Measurements from ENCODE around the gene AKAP17A.
"Not testable (repeated sequence)": the region's sequence is repeated elsewhere in the genome, so short reads cannot be mapped to it uniquely, and the experiment has no call there.

AKAP17A gene, protein sequence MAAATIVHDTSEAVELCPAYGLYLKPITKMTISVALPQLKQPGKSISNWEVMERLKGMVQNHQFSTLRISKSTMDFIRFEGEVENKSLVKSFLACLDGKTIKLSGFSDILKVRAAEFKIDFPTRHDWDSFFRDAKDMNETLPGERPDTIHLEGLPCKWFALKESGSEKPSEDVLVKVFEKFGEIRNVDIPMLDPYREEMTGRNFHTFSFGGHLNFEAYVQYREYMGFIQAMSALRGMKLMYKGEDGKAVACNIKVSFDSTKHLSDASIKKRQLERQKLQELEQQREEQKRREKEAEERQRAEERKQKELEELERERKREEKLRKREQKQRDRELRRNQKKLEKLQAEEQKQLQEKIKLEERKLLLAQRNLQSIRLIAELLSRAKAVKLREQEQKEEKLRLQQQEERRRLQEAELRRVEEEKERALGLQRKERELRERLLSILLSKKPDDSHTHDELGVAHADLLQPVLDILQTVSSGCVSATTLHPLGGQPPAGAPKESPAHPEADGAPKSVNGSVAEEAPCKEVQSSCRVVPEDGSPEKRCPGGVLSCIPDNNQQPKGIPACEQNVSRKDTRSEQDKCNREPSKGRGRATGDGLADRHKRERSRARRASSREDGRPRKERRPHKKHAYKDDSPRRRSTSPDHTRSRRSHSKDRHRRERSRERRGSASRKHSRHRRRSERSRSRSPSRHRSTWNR

DNA sequence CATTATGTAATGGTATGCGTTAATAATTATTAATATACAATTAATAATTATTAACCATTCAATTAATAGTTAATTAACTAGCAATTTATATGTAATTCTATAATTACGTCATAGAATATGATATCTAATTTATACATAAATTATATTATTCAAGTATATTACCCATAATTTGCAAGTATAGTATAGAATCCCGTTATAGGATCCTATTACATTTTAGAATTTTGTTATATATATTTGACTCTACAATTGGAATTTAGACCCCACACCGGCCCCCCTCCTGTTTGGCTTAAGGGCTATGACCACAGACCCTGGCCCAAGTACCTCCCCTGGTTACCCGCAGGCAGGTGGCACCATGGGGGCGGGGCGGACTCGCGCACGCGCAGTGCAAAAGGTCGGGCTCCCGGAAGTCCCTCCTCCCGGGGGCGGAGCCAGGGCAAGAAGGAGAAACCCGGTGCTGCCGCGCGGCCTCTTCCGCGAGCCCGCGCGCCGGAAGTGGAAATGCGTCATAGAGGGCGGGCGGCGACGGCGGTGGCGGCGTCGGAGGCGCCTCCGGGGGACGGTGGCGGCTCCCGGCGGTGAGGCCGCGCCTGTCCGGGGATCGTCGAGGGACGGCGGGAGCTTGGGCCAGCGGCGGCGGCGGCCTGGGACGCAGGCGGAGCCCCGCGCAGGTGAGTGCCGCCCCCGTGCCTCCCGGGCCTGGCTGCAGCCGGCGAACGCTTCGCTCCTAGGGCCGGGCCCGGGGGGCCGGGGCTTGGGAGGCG, at the start of gene AKAP17A:
TSS of gene AKAP17A (plus strand) at position 503 of the 761 bp plus-strand sequence. CDS start 1,859 bp downstream, outside the sequence.
- DNase-seq (ENCODE audit: low read depth, low spot score) = peak; percentile 96

DNA sequence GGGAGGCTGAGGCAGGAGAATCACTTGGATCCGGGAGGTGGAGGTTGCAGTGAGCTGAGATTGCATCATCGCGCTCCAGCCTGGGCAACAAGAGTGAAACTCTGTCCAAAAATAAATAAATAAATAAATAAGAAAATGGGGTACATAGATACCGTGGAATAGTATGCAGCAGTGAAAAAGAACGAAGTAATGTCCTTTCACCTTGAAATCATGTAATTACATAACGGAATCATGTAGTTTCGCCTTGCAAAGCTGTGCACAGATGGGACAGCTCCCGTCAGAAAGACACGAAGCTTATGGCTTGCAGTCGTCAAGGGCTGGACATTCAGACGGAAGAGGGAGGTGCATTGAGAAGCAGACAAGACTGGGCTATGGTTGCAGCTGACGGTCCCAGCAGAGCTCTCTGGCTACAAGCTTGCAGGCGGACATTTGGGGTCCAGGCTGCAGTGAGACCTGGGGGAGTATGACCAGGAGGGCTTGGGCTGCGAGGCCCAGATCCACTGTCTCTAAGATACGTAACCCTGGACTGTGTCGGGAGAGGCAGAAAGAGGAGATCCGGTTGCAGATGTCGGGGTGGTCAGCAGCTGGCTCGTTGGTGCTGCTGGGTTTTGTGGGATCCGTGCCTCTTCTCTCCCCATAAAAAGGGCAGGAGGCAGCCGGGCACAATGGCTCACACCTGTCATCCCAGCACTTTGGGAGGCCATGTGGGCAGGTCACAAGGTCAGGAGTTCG, 48.2 kb upstream of the AKAP17A start:
- no peak for DNase-seq (ENCODE audit: low read depth, low spot score)

DNA sequence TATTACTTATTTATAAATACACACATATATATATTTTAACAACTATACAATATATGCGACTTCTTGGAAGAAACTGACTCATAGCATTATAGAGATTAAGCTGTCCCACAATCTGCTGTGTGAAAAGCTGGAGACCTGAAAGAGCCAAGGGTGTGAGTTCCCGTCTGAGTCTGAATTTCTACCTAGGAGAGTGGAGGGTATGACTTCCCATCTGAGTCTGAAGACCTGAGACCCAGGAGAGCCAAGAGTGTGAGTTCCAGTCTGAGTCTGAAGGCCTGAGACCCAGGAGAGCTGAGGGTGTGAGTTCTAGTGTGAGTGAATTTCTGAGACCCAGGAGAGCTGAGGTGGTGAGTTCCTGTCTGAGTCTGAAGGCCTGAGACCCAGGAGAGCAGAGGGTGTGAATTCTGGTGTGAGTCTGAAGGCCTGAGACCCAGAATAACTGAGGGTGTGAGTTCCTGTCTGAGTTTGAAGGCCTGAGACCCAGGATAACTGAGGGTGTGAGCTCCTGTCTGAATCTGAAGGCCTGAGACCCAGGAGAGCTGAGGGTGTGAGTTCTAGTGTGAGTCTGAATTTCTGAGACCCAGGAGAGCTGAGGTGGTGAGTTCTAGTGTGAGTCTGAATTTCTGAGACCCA, 45.5 kb upstream of the AKAP17A start:
- no peak for DNase-seq (ENCODE audit: low read depth, low spot score)

DNA sequence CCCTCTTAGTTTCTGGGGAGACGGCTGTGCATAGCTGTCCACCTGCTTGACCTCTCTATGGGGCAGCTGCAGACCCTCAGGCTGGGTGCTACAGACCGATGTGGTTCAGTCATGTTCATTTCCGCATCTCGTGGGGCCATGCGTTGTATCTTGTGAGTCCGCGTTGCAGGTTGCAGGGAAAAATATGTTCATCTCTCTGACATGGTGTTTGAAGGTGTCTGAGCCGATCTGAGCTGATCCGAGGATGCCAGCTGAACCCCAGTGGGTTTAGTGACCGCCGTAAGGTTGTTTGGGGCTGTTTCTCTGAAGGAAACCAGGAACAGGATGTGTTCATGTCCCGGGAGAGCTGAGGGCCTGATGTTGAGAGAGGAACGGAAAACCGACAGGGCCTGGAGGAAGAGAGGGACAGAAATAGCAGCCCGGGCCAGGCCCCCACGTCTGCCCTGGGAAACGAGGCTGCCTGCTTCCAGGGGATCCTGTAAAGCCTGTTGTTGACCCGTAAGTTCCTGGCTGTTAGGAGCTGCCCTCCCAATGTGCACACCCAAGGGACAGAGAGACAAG, 44.6 kb upstream of the AKAP17A start:
- no peak for DNase-seq (ENCODE audit: low read depth, low spot score)

DNA sequence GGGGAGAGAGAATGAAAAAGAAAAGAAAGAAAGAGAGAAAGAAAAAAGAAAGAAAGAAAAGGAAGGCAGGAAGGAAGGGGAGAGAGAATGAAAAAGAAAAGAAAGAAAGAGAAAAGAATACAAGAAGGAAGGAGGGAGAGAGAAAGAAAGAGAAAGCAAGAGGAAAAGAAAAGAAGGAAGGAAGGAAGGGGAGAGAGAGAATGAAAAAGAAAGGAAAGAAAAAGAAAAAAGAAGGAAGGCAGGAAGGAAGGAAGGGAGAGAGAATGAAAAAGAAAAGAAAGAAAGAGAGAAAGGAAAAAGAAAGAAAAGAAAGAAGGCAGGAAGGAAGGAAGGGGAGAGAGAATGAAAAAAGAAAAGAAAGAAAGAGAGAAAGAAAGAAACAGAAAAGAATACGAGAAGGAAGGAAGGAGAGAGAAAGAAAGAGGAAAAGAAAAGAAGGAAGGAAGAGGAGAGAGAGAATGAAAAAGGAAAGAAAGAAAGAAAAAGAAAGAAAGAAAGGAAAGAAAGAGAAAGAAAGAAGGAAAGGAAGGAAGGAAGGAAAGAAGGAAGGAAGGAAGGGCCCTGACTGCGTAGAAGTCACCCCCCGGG, 39.4 kb upstream of the AKAP17A start:
- DNase-seq (ENCODE audit: low read depth, low spot score) = no peak

DNA sequence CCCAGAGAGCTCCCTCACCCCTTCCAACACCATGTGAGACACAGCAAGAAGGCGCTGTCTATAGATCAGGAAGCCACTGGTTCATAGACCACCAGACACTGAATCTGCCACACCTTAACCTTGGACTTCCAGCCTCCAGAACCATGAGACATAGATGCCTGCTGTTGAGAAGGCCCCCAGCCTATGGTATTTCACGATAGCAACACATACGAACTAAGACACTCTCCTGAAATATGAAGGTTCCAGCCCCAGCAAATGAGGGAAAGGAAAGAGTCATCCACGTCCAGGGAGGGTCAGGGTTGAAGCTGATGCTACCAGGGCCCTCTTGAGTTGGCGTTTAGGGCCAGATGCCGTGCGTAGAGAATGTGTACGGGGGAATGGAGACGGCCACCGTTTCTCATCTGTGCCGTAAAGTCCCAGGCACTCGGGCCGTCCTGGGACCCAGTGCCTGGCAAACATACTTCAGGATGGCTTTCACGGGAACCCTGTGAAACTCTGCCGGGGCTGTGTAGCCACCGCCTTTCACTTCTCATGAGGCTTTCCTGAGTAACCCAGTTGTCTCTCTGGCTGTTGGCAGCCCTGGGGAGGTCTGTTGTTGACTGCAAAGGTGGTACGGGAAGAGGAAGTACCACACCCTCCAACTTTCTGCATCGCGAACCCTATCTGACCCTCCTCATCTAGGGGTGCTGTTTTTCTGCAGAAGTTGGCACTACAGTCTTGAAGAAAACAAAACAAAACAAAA, 36.8 kb upstream of the AKAP17A start:
- no peak for DNase-seq (ENCODE audit: low read depth, low spot score)

DNA sequence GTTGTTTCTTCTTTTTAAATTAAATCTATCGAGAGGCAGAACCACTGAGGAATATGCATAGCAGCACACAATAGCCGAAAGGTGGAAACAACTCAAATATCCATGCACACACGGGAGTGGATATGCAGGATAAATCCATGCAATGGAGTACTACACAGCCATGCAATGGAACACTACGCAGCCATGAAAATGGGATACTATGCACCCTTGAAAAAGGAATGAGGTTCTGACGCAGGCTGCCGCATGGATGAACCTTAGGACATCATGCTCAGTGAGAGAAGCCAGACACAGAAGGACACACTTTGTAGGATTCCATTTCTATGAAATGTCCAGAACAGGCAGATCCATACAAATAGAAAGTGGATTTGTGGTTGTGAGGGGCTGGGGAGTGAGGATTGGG, 36.0 kb upstream of the AKAP17A start:
- no peak for DNase-seq (ENCODE audit: low read depth, low spot score)

DNA sequence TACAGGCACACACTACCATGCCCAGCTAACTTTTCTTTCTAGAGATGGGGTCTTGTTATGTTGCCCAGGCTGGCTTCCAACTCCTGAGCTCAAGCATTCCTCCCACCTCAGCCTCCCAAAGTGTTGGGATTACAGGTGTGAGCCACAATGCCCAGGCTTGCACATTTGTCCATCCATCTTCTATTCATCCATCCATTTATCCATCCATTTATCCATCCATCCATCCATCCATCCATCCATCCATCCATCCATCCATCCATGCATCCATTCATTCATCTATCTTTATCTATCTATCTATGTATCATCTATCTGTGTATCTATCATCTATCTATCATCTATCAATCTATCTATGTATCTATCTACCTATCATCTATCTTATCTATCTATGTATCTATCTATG, 34.0 kb upstream of the AKAP17A start:
- DNase-seq (ENCODE audit: low read depth, low spot score) = not testable (repeated sequence)

DNA sequence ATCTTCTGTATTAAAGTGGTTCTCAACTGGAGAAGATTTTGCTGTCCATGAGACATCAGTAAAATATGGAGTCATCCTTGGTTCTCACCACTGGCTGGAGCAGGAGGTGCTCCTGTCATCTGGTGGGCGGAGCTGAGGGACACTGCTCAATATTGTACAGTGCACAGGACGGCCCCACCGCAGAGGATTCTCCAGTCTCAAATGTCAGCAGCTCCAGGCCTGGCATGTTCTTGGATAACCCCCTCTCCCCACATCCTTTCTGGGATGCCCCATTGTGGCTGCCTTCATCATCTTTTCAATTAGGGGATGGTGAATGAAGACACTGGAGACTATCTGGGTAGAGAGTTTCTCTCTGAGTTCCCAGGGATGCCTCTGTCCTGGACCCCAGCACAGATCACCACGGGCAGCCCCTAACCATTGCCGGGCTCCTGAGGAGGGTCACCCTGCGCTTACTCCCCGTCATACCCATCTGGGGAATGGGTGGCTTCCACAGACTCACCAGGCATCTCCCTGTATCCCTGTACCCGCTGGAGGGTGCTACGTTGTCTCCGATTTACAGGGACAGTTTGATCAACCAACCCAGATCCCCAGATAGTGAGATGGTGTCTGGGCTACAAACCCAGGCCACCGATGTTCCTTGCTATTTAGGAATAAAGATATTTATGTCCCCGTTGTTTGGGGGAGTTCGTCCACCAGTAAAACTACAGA, 32.5 kb upstream of the AKAP17A start:
- no peak for DNase-seq (ENCODE audit: low read depth, low spot score)

DNA sequence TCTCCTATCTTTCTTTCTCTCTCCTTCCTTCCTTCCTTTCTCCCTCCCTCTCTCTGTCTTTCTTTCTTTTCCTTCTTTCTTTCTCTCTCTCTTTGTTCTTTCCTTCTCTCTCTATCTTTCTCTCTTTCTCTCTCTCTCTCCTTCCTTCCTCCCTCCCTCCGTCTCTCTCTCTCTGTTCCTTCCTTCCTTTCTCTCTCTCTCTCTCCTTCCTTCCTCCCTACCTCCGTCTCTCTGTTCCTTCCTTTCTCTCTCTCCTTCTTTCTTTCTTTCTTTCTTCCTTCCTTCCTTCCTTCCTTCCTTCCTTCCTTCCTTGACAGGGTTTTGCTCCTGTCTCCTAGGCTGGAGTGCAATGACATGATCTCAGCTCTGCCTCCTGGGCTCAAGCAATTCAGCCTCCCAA, 30.2 kb upstream of the AKAP17A start:
- no peak for DNase-seq (ENCODE audit: low read depth, low spot score)

DNA sequence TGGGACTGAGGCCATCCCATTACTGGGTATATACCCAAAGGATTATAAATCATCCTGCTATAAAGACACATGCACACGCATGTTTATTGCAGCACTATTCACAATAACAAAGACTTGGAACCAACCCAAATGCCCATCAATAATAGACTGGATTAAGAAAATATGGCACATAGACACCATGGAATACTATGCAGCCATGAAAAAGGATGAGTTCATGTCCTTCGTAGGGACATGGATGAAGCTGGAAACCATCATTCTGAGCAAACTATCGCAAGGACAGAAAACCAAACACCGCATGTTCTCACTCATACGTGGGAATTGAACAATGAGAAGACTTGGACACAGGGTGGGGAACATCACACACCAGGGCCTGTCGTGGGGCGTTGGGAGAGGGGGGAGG, 27.3 kb upstream of the AKAP17A start:
- DNase-seq (ENCODE audit: low read depth, low spot score) = not testable (repeated sequence)

DNA sequence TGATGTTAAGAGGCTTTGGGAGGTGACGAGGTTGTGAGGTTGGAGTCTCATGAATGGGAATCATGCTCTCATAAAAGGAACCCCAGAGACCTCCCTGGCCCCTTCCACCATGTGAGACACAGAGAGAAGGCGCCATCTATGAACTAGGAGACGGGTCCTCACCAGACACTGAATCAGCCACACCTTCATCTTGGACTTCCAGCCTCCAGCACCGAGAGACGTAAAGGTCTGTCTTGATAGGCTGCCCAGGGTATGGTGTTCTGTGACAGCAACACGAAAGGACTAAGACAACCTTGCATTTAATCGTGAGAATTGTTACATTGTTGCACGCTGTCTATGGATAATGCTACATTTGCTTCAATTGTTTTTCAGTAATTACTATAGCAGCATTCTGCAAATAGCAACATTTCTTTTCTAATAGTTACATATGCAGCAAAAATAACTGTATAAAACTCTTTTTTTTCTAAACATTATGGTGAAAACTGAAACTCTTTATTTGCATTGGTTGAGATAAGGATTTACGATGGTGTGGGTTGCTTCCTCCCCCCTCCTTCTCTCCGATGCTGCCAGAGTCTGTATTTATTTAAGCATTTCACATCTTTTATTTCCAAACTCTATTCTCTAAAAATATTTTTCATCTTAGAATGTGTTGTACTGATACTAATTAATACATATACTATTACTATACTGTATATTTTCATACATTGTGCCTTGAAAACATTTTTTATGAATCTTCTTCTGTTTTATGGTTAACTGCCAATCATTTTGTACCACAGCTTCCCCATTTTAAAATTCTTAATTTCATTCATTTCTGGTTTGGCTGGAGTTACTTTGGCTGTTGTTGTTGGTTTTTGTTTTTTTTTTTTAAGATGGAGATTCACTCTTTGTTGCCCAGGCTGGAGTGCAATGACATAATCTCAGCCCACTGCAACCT, 26.4 kb upstream of the AKAP17A start:
- no peak for DNase-seq (ENCODE audit: low read depth, low spot score)

DNA sequence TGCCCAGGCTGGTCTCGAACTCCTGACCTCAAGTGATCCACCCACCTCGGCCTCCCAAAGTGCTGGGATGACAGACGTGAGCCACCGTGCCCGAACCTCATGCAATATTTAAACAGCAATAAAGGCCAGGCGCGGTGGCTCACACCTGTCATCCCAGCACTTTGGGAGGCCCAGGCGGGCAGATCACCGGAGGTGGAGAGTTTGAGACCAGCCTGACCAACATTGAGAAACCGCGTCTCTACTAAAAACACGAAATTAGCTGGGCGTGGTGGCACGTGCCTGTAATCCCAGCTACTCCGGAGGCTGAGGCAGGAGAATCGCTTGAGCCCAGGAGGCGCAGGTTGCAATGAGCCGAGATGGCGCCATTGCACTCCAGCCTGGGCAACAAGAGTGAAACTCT, 17.2 kb upstream of the AKAP17A start:
- DNase-seq (ENCODE audit: low read depth, low spot score) = not testable (repeated sequence)

DNA sequence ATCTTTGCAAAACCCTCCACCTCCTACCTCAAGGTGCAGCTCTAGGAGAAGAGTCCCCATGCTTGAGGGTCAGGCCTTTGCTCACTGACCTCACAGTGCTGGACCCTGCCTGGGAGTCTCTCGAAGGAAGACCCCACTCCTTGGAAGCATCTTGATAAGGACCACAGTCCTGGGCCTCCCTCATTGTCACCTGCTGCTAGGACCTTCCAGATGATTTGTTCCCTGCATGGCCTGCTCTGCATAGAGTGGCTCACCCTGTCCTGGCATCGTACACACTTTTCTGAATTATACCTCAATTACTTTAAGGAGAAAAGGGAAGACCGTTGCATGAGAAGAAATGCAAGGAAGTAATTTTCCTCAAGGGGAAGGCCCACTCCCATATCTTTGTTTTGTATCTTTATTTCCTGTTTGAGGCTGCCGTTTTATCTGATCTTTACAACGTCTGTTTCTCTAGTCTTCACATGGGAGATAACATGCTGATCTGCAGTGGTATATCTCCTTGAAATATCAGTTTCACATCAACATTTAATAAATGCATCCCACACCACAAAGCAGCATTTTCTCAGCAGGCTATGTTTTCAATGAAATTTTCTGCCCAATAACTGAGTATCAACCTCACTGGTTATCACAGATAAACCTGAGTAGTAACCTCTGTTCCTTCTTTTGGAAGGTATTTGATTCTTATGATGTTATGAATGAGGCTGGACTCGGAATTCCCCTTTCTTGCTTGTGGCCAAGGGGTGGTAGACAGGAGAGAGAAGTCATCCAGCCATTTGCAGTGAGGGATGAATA, 15.0 kb upstream of the AKAP17A start:
- DNase-seq (ENCODE audit: low read depth, low spot score) = no peak

DNA sequence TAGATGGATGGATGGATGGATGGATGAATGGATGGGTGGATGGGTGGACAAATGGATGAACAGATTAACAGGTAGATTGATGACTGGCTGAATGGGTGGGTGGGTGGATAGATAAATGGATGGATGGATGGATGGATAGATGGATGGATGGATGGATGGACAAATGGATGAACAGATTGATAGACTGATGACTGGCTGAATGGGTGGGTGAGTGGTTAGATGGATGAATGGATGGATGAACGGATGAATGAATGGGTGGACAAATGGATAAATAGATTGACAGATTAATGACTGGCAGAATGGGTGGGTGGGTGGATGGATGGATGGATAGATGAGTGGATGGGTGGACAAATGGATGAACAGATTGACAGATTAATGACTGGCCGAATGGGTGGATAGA, 13.6 kb upstream of the AKAP17A start:
- DNase-seq (ENCODE audit: low read depth, low spot score) = no peak

DNA sequence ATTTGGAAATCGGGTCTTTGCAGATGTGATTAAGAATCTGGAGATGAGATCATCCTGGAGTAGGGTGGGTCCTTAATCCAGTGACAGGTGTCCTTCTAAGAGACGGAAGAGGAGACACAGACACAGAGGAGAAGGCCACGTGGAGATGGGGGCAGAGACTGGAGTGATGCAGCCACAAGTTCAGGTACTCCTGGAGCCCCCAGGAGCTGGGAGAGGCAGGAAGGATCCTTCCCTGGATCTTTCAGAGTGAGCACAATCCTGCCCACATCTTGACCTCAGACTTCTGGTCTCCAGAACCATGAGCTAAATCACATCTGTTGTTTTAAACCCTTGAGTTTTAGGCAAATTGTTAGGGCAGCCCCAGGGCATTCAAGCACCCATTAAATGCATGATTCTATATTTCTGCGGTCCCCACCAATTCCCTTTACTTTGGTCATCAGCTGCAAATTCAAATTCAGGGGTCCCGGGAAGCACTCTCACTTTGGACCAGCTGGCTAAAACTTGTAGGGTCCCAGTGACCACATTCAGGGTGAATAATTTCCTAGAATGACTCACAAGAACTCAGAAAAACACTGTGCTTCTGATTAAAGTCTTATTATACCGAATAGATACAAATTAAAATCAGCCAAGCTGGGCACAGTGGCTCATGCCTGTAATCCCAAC, 12.8 kb upstream of the AKAP17A start:
- DNase-seq (ENCODE audit: low read depth, low spot score) = no peak

DNA sequence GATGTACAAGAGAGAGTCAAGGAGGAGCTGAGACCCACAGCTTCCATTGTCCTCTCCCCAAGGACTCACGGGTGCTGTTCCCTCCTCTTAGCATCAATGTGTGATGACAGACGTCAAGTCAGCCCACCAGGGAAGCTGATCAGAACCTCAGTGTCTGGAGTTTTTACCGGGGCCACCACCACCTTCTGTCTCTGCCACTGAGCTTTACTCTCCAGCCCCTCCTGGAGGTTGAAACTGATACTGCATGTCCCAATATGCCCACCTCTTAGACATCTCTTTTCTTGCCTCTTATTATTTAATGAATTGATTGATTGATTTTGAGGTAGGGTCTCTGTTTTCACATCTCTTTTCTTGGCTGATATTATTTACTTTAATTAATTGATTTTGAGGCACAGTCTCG, 10.3 kb upstream of the AKAP17A start:
- peak; percentile 39 for DNase-seq (ENCODE audit: low read depth, low spot score)
